LNCaP clone FGC (cell line): ENCODE data around the gene RIT1.

Source experiments
- DNase-seq: peaks from one replicate; pipeline ENCODE4 v3.0.0-alpha.2; 2011; ENCODE audit warnings: low read depth
- H3K4me3 ChIP-seq: 2 replicates; pipeline ENCODE4 v1.5.1; 2011; ENCODE audit warnings: mild to moderate bottlenecking, low read depth, low read length, control low read depth
- CTCF ChIP-seq: IDR thresholded peaks from 2 replicates; pipeline ENCODE4 v1.5.1; 2012; ENCODE audit warnings: mild to moderate bottlenecking; ENCODE audit not compliant: control insufficient read depth, insufficient read depth; ENCODE audit errors: extremely low read depth

The RIT1 gene

GRCh38 chr1:155920717-155921116 lies 9.6 kb upstream of the RIT1 start:
- no peak for TF ChIP-seq CTCF
- no peak overlapping the region for H3K4me3 ChIP-seq
- DNase-seq = no peak

- DNase-seq = no peak
- TF ChIP-seq CTCF = no peak
- H3K4me3 ChIP-seq = no peak overlapping the region
Measured at GRCh38 chr1:155919801-155920200, 8.7 kb upstream of the RIT1 start.

DNA sequence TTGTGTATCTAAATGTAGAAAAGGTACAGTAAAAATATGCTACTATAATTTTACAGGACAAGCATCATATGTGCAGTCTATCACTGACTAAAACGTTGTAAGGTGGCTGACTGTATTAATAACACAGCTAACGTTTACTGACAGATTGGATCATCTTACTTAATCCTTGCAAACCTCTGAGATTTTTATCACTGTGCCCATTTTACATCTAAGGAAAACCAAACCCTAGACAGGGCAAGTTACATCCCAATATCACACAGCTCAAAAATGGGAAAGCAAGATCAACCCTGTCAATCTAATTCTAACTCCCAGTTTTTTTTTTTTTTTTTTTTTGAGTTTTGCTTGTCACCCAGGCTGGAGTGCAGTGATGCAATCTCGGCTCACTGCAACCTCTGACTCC lies 7.5 kb upstream of the RIT1 start:
- H3K4me3 ChIP-seq = no peak overlapping the region
- no peak for DNase-seq
- no peak for TF ChIP-seq CTCF

GRCh38 chr1:155913969-155914757 lies 3.0 kb upstream of the RIT1 start:
- DNase-seq = no peak
- no peak for TF ChIP-seq CTCF
- H3K4me3 ChIP-seq = no peak overlapping the region

DNA sequence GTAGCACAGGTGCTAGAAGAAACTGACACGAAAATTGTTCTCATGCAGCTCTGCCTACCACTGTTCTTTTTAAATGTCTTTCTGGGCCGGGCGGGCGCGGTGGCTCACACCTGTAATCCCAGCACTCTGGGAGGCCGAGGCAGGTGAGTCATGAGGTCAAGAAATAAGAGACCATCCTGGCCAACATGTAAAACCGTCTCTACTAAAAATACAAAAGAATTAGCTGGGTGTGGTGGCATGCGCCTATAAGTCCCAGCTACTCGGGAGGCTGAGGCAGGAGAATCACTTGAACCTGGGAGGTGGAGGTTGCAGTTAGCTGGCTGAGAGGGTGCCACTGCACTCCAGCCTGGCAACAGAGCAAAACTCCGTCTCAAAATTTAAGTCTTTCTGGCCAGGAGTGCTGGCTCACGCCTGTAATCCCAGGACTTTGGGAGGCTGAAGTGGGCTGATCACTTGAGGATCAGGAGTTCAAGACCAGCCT lies 947 bp upstream of the RIT1 start:
- no peak for TF ChIP-seq CTCF
- DNase-seq = no peak
- H3K4me3 ChIP-seq = no peak overlapping the region

DNA sequence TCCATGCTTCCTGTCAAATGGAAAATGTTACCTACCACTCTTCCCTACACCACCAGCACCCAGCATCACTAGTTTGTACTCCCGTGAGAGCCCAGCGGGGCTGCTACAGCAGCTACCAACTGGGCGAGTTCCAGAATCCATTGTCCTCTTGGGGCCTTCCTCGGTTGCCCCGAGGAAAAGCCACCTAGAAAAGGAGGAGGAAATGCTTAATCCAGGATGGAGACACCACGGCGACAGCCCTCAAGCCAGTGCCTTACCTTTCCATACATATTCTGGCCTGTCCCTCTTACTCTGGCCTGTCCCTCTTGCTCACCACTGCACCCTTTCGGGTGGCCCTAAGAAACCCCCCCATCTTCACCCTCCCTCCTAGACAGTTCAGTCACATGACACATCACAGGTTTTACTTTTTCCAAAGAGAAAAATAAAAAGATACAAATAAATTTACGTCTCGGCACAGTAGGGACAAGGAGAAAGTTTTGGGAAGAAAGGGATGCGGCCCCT lies 478 bp downstream of the RIT1 start:
- no peak for DNase-seq
- H3K4me3 ChIP-seq = peak overlapping the region; percentile 80
- TF ChIP-seq CTCF = no peak
